ENCODE measurements around the gene PRPS1. TPM values are rescaled to one million over a fixed set of nuclear protein-coding genes. Genes with fewer than 3 reads are reported as not detected.

The PRPS1 gene
- total and polyA plus RNA-seq, 2 experiments from 2014 or later: 91.1 to 149 TPM

DNA sequence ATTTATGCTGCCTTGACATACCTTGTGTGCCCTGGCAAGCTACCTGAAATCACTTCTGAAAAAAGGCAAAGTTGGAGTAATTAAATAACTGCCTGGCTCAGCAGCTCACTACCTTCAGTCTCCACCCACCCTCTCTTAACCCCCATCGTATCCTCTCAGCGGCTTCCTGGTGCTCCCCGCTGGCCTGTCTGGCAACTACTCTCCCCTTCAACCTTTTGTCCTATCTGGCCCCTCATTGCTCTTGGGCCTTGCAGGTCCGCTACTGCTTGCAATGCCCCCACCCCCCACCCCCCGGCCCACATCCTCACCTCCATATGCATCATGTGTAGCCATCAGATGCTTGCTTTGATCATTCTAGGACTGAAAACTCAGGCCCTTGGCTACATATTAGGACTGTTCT, 34.5 kb downstream of the PRPS1 start:
- Histone ChIP-seq H3K4me3 (no peak overlapping the region), H4K20me1 (replicated peaks; ENCODE audit: insufficient read depth) (no peaks in the 10 kb centered on the region), H3K9me2 (ENCODE audit: insufficient read depth) (no peaks in the 10 kb centered on the region), H3K4me2 (no peak overlapping the region), H2AFZ (no peak overlapping the region), H3K79me2 (replicated peaks; ENCODE audit: insufficient read depth) (no peaks in the 10 kb centered on the region), H3K27me3 (ENCODE audit: insufficient read depth) (no peaks in the 10 kb centered on the region), H3F3A (replicated peaks; ENCODE audit: low read depth) (no peaks in the 10 kb centered on the region), H3K4me1 (ENCODE audit: insufficient read depth) (0 out of 2 replicates have a peak, but pooled peaks cover 4% of the 10 kb centered on the region), H3K36me3 (ENCODE audit: insufficient read depth) (no peaks in the 10 kb centered on the region), H3K27ac (ENCODE audit: low read depth) (no peak overlapping the region)
- ATAC-seq: peak; percentile 40; the same call in 1 of the 3 replicates
- Mint-ChIP-seq H3K36me3 (ENCODE audit: low read depth) (no peaks in the 10 kb centered on the region), H3K9me3 (no peaks in the 10 kb centered on the region; the same call in 1 of the 3 replicates), H3K27ac (no peak overlapping the region), H3K4me3 (no peak overlapping the region), H3K4me1 (peaks cover 8% of the 10 kb centered on the region), H3K27me3 (ENCODE audit: insufficient read depth, low read depth, poor library complexity) (peaks cover 2% of the 10 kb centered on the region)
- DNase-seq (ENCODE audit: low spot score): no peak
- TF ChIP-seq JUNB (IDR thresholded peaks at IDR 0.05; ENCODE audit: unreplicated experiment): no peak

GRCh38 chrX:107666931-107667330, 38.6 kb downstream of the PRPS1 start:
- no peak for TF ChIP-seq POLR2AphosphoS5 (IDR thresholded peaks at IDR 0.05; ENCODE audit: low read depth)
- TF ChIP-seq ZNF331 (CRISPR knock-in tag; IDR thresholded peaks at IDR 0.05; ENCODE audit: low read depth): no peak
- TF ChIP-seq, protein P1, sequence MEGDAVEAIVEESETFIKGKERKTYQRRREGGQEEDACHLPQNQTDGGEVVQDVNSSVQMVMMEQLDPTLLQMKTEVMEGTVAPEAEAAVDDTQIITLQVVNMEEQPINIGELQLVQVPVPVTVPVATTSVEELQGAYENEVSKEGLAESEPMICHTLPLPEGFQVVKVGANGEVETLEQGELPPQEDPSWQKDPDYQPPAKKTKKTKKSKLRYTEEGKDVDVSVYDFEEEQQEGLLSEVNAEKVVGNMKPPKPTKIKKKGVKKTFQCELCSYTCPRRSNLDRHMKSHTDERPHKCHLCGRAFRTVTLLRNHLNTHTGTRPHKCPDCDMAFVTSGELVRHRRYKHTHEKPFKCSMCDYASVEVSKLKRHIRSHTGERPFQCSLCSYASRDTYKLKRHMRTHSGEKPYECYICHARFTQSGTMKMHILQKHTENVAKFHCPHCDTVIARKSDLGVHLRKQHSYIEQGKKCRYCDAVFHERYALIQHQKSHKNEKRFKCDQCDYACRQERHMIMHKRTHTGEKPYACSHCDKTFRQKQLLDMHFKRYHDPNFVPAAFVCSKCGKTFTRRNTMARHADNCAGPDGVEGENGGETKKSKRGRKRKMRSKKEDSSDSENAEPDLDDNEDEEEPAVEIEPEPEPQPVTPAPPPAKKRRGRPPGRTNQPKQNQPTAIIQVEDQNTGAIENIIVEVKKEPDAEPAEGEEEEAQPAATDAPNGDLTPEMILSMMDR (conservative IDR thresholded peaks at IDR 0.05; ENCODE audit: low read depth in 2 of 2): no peak
- TF ChIP-seq CREB1 (CRISPR knock-in tag; IDR thresholded peaks at IDR 0.05; ENCODE audit: low read depth): no peak
- TF ChIP-seq EZH2 (IDR thresholded peaks at IDR 0.05; ENCODE audit: low read depth, unreplicated experiment): no peak
- TF ChIP-seq, protein P2, sequence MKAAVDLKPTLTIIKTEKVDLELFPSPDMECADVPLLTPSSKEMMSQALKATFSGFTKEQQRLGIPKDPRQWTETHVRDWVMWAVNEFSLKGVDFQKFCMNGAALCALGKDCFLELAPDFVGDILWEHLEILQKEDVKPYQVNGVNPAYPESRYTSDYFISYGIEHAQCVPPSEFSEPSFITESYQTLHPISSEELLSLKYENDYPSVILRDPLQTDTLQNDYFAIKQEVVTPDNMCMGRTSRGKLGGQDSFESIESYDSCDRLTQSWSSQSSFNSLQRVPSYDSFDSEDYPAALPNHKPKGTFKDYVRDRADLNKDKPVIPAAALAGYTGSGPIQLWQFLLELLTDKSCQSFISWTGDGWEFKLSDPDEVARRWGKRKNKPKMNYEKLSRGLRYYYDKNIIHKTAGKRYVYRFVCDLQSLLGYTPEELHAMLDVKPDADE (IDR thresholded peaks at IDR 0.05): no peak
- no peak for TF ChIP-seq EZH2phosphoT487 (IDR thresholded peaks at IDR 0.05; ENCODE audit: unreplicated experiment)
- Histone ChIP-seq H3K36me3 (ENCODE audit: insufficient read depth) (no peaks in the 10 kb centered on the region), H3K27me3 (ENCODE audit: insufficient read depth) (no peaks in the 10 kb centered on the region), H3K4me2 (no peak overlapping the region), H3K4me1 (ENCODE audit: insufficient read depth) (0 out of 2 replicates have a peak, but pooled peaks cover 4% of the 10 kb centered on the region), H3F3A (replicated peaks; ENCODE audit: low read depth) (no peaks in the 10 kb centered on the region), H3K27ac (ENCODE audit: low read depth) (no peak overlapping the region), H3K9me2 (ENCODE audit: insufficient read depth) (no peaks in the 10 kb centered on the region), H2AFZ (no peak overlapping the region), H3K79me2 (replicated peaks; ENCODE audit: insufficient read depth) (no peaks in the 10 kb centered on the region), H4K20me1 (replicated peaks; ENCODE audit: insufficient read depth) (no peaks in the 10 kb centered on the region), H3K4me3 (no peak overlapping the region)
- peaks cover 2% of the 10 kb centered on the region for H3K27me3 Mint-ChIP-seq (ENCODE audit: insufficient read depth, low read depth, poor library complexity)
- no peaks in the 10 kb centered on the region; the same call in 2 of the 3 replicates for H3K9me3 Mint-ChIP-seq
- no peak overlapping the region for H3K4me3 Mint-ChIP-seq
- ATAC-seq: no peak
- no peak overlapping the region for H3K27ac Mint-ChIP-seq
- peaks cover 12% of the 10 kb centered on the region for H3K4me1 Mint-ChIP-seq
- H3K36me3 Mint-ChIP-seq (ENCODE audit: low read depth): no peaks in the 10 kb centered on the region
- no peak for DNase-seq (ENCODE audit: low spot score)
